Loucy (cell line): ENCODE results near the gene CNKSR3.

ENCODE experiments used
- H2AFZ ChIP-seq: fragments of 200-600 bp; sonication (generic); 2 replicates; pipeline ENCODE4 v1.6.0; 2016; ENCODE audit warnings: antibody characterized with exemption, mild to moderate bottlenecking, low read length, moderate library complexity
- H3F3A ChIP-seq: fragments of 200-600 bp; 2 replicates; pipeline ENCODE4 v1.6.0; 2016; ENCODE audit warnings: antibody characterized with exemption, low read depth, mild to moderate bottlenecking
- H3K27me3 ChIP-seq: fragments of 200-600 bp; sonication (generic); 2 replicates; pipeline ENCODE4 v1.6.1; 2014; ENCODE audit warnings: low read length, mild to moderate bottlenecking; ENCODE audit not compliant: insufficient read depth, poor library complexity, severe bottlenecking
- H3K36me3 ChIP-seq: fragments of 200-600 bp; sonication (generic); 2 replicates; pipeline ENCODE4 v1.6.1; 2016; ENCODE audit warnings: low read length; ENCODE audit not compliant: insufficient read depth
- H3K4me1 ChIP-seq: fragments of 200-600 bp; sonication (generic); 2 replicates; pipeline ENCODE4 v1.5.1; 2014; ENCODE audit warnings: low read length, mild to moderate bottlenecking; ENCODE audit not compliant: insufficient read depth, poor library complexity, severe bottlenecking
- H3K4me2 ChIP-seq: fragments of 200-600 bp; sonication (generic); 2 replicates; pipeline ENCODE4 v1.6.0; 2014; ENCODE audit warnings: antibody characterized with exemption, low read length, low read depth, mild to moderate bottlenecking; ENCODE audit not compliant: poor library complexity, severe bottlenecking
- H3K4me3 ChIP-seq: fragments of 200-600 bp; sonication (generic); 2 replicates; pipeline ENCODE4 v1.5.1; 2014; ENCODE audit warnings: low read length, mild to moderate bottlenecking, mixed read lengths; ENCODE audit not compliant: poor library complexity, severe bottlenecking
- H3K79me2 ChIP-seq: fragments of 200-600 bp; sonication (generic); 2 replicates; pipeline ENCODE4 v1.6.1; 2014; ENCODE audit warnings: low read length; ENCODE audit not compliant: insufficient read depth
- H3K9ac ChIP-seq: fragments of 200-600 bp; sonication (generic); 2 replicates; pipeline ENCODE4 v1.6.0; 2014; ENCODE audit warnings: mild to moderate bottlenecking, low read depth, low read length, moderate library complexity; ENCODE audit not compliant: poor library complexity, severe bottlenecking
- H3K9me2 ChIP-seq: fragments of 200-600 bp; sonication (generic); replicated peaks from 2 replicates; pipeline ENCODE4 v1.6.1; 2016; ENCODE audit warnings: low read depth, low read length, mixed read lengths
- H3K9me3 ChIP-seq: fragments of 200-600 bp; sonication (generic); 2 replicates; pipeline ENCODE4 v1.6.1; 2014; ENCODE audit warnings: mild to moderate bottlenecking, antibody characterized with exemption, low read length, low read depth; ENCODE audit not compliant: insufficient read depth
- H4K20me1 ChIP-seq: fragments of 200-600 bp; sonication (generic); 2 replicates; pipeline ENCODE4 v1.6.0; 2014; ENCODE audit warnings: antibody characterized with exemption, low read length, mild to moderate bottlenecking; ENCODE audit not compliant: insufficient read depth, poor library complexity, severe bottlenecking
- CTCF ChIP-seq: fragments of 200-600 bp; sonication (generic); conservative IDR thresholded peaks from 2 replicates; pipeline ENCODE4 v1.5.1; 2014; ENCODE audit warnings: mild to moderate bottlenecking, antibody characterized with exemption, low read length
- EZH2phosphoT487 ChIP-seq: fragments of 200-600 bp; IDR thresholded peaks from 2 replicates; pipeline ENCODE4 v1.6.1; 2018; ENCODE audit warnings: antibody characterized with exemption, mild to moderate bottlenecking, moderate library complexity, borderline replicate concordance

The CNKSR3 gene

GRCh38 chr6:154506991-154507898 lies 3.2 kb downstream of the CNKSR3 start:
- Histone ChIP-seq H3K36me3 (no peaks in the 10 kb centered on the region), H3K9me2 (no peaks in the 10 kb centered on the region), H3K9me3 (no peaks in the 10 kb centered on the region), H3K27me3 (peaks cover 34% of the 10 kb centered on the region), H3K4me1 (peaks cover 7% of the 10 kb centered on the region), H3F3A (no peaks in the 10 kb centered on the region), H3K4me2 (no peak overlapping the region), H4K20me1 (no peaks in the 10 kb centered on the region), H2AFZ (no peak overlapping the region), H3K9ac (no peak overlapping the region), H3K4me3 (no peak overlapping the region), H3K79me2 (no peaks in the 10 kb centered on the region)
- no peak for TF ChIP-seq EZH2phosphoT487

GRCh38 chr6:154506582-154506981 lies 3.9 kb downstream of the CNKSR3 start:
- Histone ChIP-seq H3K9me2 (no peaks in the 10 kb centered on the region), H4K20me1 (no peaks in the 10 kb centered on the region), H3K27me3 (peaks cover 34% of the 10 kb centered on the region), H2AFZ (no peak overlapping the region), H3K9ac (no peak overlapping the region), H3F3A (no peaks in the 10 kb centered on the region), H3K4me1 (peaks cover 7% of the 10 kb centered on the region), H3K36me3 (no peaks in the 10 kb centered on the region), H3K79me2 (no peaks in the 10 kb centered on the region), H3K4me2 (no peak overlapping the region), H3K9me3 (no peaks in the 10 kb centered on the region), H3K4me3 (no peak overlapping the region)
- no peak for TF ChIP-seq CTCF
- TF ChIP-seq EZH2phosphoT487: no peak

GRCh38 chr6:154506108-154506507 lies 4.4 kb downstream of the CNKSR3 start:
- H3K79me2 ChIP-seq: no peaks in the 10 kb centered on the region
- no peak overlapping the region for H3K9ac ChIP-seq
- H3K9me2 ChIP-seq: no peaks in the 10 kb centered on the region
- no peaks in the 10 kb centered on the region for H3K9me3 ChIP-seq
- no peak overlapping the region for H3K4me3 ChIP-seq
- no peaks in the 10 kb centered on the region for H4K20me1 ChIP-seq
- no peak for TF ChIP-seq CTCF
- TF ChIP-seq EZH2phosphoT487: no peak
- no peak overlapping the region for H2AFZ ChIP-seq
- peaks cover 7% of the 10 kb centered on the region for H3K4me1 ChIP-seq
- H3K36me3 ChIP-seq: no peaks in the 10 kb centered on the region
- H3K4me2 ChIP-seq: no peak overlapping the region
- no peaks in the 10 kb centered on the region for H3F3A ChIP-seq
- peaks cover 34% of the 10 kb centered on the region for H3K27me3 ChIP-seq
